Stimulated activated CD4-positive, alpha-beta T cell treated with anti-CD3 and anti-CD28 coated beads, Interleukin-15, amount 100 ng/mL, for 48 hours (primary cell): ENCODE measurements around the gene NKD2.
A peak's percentile ranks its signal among the peaks of the same experiment; 100 is the strongest.
"Not testable (repeated sequence)": the region's sequence is repeated elsewhere in the genome, so short reads cannot be mapped to it uniquely, and the experiment has no call there.

ENCODE experiments used
- DNase-seq, 2 donors: peaks; one replicate each; pipeline ENCODE4 v3.0.0-alpha.2; 2020; ENCODE audit warnings: low read depth in 2 of 2

Gene NKD2

DNA sequence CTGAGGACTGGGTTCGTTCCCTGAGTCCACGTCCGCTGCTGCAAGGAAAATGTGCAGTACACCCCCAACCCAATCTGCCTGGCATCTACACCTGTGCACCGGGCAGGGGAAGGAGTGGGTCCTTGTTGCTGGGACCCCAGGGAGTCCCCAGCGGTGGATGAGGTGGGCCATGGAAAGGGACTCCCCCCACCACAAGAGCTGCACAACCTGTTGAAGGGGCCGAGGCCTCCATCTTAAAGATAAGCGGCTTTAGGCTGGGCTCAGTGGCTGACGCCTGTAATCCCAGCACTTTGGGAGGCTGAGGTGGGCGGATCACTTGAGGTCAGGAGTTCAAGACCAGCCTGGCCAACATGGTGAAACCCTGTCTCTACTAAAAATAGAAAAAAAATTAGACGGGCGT is 7.8 kb upstream of the NKD2 start:
- DNase-seq, result not testable (repeated sequence)

DNA sequence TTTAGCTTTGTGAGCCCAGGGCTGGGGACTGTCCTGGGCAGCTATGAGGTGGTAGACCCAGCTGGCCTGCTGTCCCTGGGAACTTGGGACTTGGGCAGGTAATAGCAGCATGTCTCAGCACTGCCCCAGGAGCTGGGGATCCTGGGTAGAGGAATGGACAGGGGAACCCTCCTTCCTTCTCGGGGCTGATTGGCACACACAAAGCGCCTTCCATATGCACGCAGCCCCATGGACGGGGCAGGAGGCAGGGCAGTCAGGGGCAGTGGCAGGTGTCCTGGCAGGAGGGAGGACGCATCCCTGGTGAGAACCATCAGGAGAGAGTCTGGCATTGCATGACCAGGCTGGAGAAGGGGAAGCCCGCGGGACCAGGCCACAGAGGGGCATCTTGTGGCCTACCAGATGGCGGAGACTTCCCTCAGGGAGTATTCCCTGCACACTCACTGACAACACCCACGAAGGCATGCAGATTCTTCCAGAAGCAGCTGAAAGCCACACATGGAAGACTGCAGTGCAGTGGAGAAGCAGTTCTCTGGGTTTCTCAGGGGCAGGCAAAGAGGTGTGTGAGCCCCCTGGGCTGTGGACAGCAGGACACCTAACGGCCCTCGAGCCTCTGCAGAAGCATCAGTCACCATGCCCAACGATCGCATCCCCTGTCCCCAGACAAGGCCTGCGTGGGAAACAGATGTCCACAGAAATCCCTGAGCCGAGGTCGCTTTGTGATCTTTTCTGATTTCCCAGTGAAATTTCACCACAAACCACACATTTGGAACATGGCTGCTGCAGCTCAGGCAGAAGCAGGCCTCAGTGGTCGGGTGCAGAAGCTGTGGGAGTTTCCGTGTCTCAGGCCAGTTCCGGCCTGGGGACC is 7.0 kb upstream of the NKD2 start:
- no peak for DNase-seq

DNA sequence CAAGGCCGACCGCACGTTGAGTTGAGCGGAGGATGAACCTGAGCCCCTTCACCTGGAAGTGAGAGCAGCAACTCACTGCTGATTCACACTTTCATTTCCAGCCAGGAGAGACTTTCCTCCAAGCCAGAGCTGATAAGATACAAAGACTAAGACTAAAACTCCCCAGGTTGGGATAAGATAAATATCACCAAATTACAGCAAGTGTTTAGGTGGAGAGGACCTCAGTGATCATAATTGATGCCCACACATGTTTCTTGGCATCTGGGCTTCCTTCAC is 6.4 kb upstream of the NKD2 start:
- no peak for DNase-seq

DNA sequence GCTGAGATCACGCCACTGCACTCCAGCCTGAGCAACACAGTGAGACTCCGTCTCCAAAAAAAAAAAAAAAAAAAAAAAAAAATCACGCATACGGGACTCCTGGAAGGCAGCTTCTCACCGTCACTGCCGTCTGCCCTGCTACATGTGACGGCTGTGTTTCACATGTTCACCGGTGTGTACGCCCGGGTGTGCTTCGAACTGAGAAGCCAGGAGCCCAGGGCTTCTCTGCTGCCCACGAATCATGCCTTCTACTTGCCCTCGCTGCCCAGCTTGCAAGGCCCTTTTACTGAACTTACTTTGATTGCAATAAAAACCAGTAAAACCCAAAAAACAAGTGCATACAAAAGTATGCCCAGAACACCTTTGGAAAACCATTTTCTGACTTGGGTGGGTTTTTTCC is 5.8 kb upstream of the NKD2 start:
- DNase-seq, result no peak

DNA sequence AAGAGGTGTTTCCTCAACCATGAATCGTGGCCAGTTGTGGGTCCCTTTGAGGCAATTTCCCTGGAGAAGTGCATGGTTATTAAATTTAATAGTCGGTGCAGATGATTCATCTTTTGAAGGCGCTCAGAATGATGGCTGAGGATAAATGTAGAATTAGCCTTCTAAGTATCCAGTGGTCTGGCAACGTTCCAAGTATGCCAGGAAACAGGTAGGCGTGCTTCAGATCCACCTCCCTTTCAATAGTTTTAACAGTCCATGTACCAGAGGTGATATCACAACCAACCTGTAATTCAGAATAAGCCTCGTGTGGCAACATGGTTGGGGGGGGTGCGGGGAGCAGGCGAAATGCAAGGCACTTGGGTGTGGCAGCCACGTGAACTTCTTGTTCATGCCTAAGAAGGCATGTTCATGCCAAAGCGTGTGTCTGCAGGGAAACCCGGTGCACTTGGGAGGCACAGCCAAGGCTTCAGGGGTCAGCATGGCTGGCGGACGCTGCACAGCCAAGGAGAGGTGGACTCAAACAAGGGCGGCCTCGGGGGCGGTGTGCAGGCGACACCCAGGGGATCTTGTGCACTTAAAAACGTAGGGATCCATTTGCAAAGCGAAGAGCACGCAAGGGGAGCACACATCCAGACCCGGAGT is 5.2 kb upstream of the NKD2 start:
- no peak for DNase-seq

DNA sequence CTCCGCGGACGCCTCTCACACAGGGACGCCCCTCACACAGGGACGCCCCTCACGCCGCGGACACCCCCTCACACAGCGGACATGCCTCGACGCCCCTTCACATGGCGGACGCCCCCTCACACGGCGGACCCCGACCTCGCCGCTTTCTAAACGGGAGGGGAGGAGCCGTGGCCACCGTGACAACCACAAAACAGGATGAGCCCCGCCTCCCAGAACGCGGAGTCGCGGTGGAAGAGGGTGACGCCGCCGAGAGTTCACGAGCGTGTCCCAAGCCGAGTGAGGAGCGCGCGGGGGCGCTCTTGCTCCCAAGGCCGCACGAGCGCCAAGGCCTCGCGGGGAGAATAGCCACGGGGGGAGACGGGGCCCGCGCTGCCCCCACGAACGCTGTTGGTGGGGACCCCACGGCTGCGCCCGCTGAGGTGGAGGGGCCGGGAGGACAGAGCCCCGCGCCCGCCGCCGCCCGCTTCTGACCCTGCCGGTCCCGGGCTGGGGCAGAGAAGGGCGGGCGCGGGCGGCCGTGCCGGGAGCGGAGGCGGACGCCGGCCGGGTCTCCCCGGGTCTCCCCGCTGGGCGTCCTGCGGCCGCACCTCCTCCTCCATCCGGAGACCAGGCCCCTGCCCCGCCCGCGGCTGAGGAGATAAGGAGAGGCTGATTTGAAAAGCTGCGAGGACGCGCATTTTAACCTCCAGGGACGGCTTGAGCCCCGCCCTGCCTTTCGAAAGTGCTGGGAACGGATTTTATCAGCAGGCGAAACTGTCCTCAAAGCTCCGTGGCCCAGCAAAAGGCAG is 3.9 kb upstream of the NKD2 start:
- DNase-seq, result no peak

DNA sequence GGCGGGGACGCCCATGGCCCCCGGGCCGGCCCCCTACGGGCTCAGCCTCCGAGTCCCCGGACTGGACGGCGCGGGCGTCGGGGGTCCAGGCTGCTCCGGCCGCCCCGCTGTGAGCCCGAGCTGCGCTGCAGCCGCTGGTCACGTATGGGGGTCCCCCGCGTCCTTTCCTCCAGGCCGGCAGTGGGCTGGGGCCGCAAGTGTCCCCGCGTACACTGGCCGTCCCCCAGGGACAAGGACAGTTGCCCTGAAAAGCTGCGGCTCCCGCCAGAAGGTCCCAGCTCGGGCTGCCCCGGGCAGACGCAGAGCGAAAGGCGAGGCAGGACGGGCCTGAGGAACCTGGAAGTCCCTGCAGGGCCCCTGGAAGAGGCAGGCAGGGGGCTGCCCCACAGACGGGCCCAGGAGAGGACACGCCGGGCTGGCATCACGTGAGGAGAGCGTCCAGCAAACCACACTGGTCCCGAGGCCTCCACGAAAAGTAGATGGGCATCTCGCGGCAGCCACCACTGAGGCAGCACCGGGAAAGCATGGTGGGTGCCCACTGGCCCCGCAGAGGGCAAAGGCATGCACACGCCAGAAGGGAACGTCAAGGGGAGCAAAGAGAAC is 3.3 kb upstream of the NKD2 start:
- DNase-seq, result no peak

DNA sequence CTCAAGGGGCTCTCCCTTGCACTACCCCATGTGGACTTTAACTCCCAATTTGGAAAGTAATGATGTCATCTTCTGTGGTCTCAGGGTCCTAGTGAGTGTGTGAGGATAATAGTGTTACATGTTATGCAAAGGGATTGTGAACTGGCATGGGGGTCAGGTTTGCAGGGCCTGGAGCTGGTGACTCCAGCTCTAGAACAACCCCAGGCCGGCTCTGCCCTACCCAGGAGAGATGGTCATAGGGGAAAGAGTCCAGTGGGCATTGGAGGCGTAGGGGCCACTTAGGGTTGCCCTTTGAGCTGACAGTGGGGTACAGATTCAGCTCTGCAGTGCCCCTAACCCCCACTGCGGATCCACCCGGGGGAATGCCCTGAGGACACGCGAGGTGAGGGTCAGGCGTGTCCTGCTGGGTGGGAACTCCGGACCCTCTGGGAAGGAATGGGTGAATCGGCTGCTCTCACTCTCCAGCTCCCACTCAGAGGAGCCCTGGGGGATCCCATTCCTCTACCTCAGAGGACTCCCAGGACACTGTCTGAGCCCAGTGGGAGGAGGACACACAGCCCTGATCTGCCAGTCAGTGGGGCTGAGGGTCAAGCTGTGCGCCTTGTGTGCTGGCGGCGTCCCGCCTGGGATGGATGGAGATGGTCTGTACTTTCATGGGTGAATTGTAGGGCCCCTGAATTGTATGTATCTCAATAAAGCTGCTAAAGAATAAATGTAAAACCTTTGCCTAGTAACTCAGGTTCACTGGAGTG is 2.5 kb upstream of the NKD2 start:
- no peak for DNase-seq

DNA sequence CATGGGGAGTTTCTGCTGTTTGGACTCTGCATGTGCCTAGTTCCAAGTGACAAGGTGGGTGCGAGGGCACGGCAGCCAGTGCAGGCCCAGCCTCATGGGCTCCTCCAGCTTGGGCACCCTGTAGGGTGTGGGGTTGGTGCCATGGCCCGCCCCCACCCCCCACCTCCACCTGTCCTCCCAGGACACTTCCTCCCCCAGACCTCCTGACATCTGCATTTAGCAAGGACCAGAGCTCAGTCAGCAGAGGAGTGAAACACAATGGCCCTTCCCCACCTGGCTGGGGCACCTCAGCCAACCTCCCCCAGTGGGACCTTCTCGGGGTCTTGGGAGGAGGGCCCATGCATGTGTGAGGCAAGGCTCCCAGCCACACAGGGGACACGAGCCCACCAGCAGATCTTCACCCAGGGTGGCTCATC is 1.9 kb upstream of the NKD2 start:
- no peak for DNase-seq

DNA sequence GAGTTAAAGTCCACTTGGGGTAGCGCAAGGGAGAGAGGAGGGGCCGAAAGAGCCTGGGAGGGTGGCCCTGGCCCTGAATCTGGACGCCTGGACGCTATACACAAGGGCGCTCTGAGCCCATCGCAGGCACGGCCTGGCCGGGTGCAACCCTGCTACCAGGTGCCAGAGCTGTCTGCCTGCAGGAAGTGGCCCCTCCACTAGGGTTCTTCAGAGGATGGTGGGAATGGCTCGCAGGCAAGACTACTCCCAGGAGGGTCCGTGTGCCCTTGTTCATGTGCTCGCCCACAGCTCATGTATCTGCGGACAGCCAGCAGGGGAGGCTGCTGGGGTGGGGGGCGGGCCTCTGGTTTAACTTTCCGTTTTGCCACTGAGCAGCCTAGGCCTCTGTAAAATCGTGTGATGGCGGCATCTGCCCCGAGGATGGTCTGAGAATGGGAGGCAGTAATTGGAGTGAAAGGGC is 1.4 kb upstream of the NKD2 start:
- DNase-seq, result no peak

DNA sequence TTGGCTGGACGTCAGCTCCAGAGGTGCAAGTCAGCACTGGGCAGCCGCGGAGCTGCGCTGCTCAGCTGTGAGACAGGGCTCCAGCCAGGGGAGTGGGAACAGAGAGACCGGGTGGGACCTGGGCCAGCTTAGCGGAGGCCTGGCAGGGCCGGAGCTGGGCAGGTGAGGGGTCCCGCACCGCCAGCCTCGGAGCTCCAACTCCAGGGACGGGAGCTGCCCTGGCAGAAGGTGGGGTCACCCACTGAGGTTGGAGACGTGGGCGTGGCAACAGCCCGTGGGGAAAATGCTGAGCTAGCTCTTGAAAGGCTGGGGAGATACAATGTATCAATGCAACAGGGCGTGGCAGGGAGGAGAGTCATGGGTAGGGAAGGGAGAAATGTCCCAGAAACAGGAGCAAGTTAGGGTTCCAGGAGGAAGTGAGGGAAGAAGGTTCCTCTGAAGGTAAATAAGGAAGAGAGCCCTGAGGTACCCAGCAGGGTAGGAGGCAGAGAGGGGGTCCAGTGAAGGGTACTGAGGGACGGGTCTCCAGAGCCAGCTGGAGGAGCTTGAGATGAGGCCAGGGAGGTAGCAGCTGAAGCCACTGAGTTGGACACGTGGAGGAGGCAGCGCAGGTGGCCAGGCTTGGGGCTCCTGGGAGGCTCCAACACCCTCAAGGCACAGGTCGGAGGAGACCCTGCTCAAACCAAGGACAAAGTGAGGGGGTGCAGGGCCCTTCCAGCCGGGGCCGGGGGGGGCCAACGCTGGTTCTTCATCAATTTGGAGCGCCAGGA is 736 bp upstream of the NKD2 start:
- no peak for DNase-seq

DNA sequence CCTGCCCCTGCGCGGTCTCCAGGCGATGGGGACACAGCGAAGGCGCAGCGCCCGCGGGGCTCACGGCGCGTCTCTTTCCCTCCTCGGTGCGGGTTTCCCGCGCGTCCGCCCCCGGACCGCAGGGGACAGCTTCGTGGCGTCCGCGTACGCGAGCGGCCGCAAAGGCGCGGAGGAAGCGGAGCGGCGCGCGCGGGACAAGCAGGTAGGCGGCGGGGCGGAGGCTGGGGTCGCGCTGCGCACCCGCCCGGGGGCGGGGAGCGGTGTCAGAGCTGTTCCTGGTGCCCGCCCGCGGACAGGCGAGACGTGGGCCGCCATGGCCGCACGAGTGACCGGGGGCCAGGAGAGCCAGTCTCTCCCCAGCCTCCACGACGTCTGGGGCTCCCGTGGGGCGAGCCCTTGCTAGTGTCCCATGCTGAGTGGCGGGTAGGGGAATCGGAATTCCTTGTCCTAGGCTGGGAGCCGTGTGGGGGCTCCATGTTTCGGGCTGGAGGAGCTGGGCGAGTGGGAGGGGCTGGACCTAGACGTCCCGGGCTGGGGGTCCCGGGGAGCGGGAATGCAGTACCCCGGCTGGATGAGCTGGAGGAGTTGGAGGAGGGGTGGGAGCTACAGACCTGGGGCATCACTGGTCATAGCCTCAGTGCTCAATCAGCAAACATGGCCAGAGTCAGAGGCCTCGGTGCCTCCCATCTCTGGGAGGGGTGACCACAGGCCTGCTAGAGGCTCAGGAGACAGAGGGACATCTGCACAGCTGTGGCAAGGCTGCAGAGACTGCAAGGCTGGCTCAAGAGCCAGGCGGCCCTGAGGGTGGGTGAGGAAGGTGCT is 968 bp downstream of the NKD2 start:
- no peak for DNase-seq

DNA sequence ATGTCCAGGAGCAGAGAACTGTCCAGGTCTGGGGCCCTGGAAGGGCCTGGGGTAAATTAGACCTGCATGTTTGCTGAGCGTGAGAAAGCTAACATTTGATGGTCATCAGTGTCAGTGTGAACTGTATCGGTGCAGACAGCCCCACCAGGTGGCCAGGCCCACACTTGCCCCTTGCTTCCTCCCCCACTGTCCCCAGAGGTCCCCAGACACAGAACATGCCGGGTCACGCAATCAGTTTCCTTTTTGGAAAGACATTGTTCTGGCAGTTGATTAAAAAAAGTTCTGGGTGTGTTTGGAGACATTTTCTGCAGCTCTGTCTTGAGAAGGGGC is 1.5 kb downstream of the NKD2 start:
- DNase-seq, result no peak

DNA sequence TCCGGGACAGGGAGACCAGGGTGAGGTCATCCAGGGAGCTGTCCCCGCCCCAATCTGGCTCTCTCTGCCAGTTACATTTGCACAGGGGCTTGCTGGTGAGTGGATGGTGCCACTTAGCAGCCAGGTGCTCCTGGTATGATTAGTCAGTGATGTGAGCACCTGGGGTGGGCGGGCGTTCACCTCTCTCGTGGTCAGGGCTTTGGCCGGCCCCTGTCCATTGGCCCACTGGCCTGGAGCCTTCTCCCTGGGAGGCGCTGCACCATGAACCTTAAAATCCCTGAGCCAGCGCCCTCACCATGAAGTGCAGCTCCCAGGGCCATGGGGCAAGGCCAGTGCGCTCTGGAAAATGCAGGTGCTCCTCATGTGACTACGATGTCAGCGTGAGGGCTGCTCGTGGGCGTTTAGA is 2.0 kb downstream of the NKD2 start:
- no peak for DNase-seq

DNA sequence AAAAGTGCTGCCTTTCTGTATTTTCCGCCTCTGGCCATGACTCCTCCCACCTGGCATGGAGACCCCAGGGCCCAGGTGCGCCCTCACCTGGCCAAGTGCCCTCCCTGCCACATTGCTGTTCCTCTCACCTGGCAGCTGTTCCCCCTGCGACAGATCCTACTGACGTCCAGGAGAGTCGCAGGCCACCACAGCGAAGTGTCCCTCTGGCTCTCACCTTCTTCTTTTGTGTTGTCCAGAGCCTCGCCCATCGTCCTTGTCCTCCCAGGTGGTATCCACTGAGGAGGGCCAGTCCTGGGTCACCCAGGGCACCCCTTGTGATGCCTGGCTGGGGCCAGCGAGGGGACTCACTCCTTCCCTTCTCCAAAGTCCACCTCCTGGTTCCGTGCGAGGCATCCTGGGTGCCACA is 2.6 kb downstream of the NKD2 start:
- DNase-seq, result peak; percentile 21 to 44

DNA sequence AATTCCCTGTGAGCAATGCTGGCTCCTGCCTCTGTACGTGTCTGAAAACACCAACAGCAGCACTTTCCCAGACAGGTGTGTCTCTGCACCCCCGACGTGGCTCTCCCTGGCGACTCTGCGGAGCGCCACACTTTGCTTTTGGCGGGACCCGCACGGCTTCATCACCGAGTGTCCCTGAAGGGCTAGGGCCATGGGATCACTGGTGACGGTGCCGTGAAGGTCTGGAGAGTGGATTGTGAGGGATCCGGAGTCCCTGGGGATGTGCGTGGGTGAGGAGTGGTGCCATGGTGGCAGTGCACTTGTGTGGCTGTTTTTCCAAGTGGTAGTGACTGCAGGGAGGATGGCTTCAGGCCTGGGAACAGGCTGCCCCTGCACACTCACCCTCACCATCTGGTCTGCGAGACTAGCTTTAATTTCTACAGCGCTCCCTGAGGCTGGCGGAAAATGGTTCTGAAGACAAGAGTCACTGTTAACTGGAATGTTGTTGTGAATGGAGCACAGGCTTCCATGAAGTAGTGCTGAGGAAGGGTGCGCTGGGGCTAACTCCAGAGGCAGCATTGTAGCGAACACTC is 3.2 kb downstream of the NKD2 start:
- DNase-seq, result no peak

DNA sequence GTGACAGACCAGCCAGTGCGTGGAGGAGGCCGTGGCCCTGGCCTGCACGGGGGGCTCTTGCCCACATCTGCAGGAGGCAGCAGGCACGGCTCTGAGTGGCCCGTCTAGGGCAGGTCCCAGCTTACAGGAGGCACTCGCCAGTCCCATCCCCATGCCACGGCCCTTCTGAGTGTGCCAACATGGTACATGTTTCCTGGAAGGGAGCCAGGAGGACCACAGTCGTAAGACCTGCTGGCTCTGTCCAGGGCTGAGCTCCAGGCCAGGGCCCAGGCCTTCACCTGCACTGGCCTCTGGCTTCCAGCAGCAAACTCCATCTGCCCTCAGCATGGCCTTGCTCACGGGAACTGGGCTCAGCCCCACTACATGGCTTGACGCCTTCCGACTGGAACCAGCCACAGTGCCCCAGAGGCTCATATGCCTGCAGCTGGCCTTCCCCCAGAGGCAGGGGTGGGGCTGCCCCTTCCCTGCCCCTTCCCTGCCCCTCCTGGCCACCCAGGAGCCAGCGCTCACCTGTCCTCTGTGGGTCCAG is 3.8 kb downstream of the NKD2 start:
- no peak for DNase-seq

DNA sequence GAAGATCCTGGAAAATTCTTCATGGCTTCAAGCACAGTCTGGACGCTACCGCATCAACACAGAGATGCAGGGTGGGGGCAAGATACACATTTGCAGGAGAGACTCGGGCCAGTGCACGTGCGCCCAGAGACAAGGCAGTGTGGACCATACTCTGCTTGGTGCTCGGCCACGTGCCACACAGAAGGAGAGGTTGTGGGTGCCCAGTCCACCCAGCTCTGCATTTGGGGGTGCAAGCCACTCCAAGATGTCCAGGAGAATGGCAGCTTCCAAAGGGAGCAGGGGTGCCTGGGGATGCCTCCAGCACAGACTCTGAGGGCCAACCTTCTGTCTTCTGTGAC is 4.3 kb downstream of the NKD2 start:
- no peak for DNase-seq

DNA sequence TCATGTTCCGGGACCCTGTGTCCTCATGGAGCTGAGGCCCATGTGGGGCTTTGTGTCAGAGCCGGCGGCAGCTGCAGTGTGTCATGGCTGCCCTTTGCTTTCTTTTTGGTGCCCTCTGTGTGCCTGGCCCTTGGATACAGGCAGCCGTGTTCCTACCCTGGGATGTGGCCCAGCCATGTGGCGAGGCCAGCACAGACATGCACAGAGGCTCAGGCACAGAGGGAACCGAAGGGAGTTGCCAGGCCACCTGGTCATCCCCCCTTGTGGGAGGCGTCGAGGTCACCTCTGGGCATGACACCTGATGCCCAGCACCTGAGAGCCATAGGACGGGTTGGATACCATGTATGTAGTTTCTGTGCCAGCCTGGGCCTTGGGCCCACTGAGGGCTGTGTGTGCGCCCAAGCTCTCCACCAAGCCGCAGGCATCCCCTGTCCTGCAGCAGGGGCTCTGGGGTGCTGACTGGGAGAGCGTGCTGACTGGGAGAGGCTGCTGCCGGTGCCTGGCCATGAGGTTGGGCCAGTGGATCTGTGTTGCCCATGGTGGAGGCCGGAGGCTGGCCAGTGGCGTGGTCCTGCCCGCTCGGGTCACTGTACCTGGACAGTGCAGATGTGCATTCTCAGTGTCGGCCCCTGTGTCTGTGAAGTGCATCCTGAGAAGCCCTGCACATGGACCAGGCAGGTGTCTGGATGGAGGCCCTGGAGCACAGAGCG is 4.8 kb downstream of the NKD2 start:
- no peak for DNase-seq
